AG04449 (cell line): ENCODE measurements around the gene DLD.

Experiments used
- CTCF ChIA-PET: fragments of 350-600 bp; formaldehyde crosslinking; extraction: SDS; loops from one replicate; lab custom pipeline; 2021; ENCODE audit warnings: antibody characterized with exemption; lab: Yijun Ruan, JAX
- POLR2A ChIA-PET: fragments of 400-600, 350-600 bp; formaldehyde crosslinking; extraction: SDS; loops from one replicate; lab custom pipeline; 2020; ENCODE audit warnings: antibody characterized with exemption, inconsistent platforms; lab: Yijun Ruan, JAX
- DNase-seq: peaks from one replicate; pipeline ENCODE4 v3.0.0-alpha.2; 2010; ENCODE audit warnings: low read depth, low spot score
- H3K4me3 ChIP-seq: 2 replicates; pipeline ENCODE4 v1.5.1; 2011; ENCODE audit warnings: low read depth, mild to moderate bottlenecking, control low read depth, low read length
- TF ChIP-seq, protein P1 (sequence below): IDR thresholded peaks from one replicate; pipeline ENCODE4 v1.5.1; 2011; ENCODE audit warnings: mild to moderate bottlenecking, moderate library complexity, low read length, control low read depth, inconsistent platforms; ENCODE audit not compliant: insufficient read depth; ENCODE audit errors: missing control alignments

The DLD gene

DNA sequence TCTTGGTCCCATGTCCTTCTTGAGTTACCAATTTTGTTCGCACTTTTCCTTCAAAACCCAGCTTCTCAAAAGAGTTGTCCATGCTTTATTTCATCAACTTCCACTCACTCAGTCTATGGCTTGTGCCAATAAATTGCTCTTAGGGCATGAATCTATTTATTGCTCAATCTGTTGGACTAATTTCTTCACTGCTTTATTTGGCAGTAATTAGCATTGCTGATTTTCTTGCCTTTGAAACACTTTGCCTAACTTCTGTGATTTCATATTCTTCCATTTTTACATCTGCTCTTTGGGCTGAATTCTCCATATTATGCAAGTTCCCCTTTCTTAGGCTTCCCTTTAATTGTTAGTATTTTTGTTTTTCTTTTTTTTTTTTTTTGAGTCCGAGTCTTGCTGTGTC lies 16.8 kb downstream of the DLD start:
- ChIA-PET CTCF (interaction anchor here (1.0 to 1.9 kb wide), 2 partner anchors 15 to 17 kb away, joined by 3 to 5 read pairs; partner anchors contain the start of gene DLD), POLR2A (no interaction called here)
- no peak for DNase-seq
- TF ChIP-seq, protein P1, sequence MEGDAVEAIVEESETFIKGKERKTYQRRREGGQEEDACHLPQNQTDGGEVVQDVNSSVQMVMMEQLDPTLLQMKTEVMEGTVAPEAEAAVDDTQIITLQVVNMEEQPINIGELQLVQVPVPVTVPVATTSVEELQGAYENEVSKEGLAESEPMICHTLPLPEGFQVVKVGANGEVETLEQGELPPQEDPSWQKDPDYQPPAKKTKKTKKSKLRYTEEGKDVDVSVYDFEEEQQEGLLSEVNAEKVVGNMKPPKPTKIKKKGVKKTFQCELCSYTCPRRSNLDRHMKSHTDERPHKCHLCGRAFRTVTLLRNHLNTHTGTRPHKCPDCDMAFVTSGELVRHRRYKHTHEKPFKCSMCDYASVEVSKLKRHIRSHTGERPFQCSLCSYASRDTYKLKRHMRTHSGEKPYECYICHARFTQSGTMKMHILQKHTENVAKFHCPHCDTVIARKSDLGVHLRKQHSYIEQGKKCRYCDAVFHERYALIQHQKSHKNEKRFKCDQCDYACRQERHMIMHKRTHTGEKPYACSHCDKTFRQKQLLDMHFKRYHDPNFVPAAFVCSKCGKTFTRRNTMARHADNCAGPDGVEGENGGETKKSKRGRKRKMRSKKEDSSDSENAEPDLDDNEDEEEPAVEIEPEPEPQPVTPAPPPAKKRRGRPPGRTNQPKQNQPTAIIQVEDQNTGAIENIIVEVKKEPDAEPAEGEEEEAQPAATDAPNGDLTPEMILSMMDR = no peak
- H3K4me3 ChIP-seq = no peak overlapping the region

DNA sequence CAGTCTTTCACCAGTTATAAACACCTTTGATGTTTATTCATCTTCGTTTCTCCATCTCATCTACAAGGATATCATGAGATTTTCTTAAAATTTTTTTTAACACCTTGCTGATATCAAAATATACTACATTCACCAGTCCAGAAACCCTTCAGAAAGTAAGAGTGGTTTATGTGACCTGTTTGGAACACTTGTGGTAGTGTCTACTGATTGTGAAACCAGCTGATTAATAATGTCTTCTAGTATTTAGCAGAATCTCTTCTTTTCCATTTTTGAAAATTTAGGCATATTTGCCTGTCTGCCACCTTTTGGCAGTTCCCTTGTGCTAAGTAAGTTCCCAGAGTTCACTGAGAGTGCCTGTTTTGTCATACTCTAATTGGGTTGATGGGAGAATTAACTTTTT lies 18.5 kb downstream of the DLD start:
- TF ChIP-seq, protein P1 = no peak
- ChIA-PET CTCF (interaction anchor here (1.0 kb wide), 1 partner anchor 9 kb away, joined by 3 read pairs; no protein-coding TSS in a partner anchor), POLR2A (no interaction called here)
- no peak overlapping the region for H3K4me3 ChIP-seq
- DNase-seq = no peak

DNA sequence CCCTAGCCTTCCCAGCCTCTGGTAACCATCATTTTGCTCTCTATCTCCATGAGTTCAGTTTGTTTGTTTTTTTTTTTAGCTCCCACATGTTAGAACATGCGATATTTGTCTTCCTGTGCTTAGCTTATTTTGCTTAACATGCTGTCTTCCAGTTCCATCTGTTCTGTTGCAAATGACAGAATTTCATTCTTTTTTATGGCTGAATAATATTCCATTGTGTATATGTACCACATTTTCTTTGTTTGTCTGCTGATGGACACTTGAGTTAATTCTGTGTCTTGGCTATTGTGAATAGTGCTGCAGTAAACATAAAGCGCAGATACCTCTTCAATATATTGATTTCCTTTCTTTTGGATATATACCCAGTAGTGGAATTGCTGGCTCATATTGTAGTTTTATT lies 21.0 kb downstream of the DLD start:
- ChIA-PET POLR2A (interaction anchor here (0.7 kb wide), 1 partner anchor 82 kb away, joined by 3 read pairs; no protein-coding TSS in a partner anchor), CTCF (interaction anchor here (1.2 kb wide), 1 partner anchor 234 kb away, joined by 5 read pairs; no protein-coding TSS in a partner anchor)
- no peak for DNase-seq
- TF ChIP-seq, protein P1 = no peak
- no peak overlapping the region for H3K4me3 ChIP-seq

DNA sequence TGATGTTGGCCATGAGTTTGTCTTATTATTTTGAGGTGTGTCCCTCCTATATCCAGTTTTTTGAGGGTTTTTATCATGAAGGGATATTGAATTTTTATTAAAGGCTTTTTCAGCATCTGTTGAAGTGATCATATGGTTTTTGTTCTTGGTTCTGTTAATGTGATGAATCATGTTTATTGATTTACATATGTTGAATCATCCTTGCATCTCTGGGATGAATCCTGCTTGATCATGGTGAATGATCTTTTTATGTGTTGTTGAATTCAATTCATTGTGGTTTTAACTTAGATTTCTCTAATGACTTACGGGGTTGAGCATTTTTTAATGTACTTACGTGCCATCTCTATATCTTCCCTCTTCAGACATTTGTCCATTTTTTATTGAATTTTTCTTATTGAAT lies 22.9 kb downstream of the DLD start:
- no peak overlapping the region for H3K4me3 ChIP-seq
- TF ChIP-seq, protein P1 = no peak
- CTCF ChIA-PET = no interaction called here
- POLR2A ChIA-PET = no interaction called here
- no peak for DNase-seq

DNA sequence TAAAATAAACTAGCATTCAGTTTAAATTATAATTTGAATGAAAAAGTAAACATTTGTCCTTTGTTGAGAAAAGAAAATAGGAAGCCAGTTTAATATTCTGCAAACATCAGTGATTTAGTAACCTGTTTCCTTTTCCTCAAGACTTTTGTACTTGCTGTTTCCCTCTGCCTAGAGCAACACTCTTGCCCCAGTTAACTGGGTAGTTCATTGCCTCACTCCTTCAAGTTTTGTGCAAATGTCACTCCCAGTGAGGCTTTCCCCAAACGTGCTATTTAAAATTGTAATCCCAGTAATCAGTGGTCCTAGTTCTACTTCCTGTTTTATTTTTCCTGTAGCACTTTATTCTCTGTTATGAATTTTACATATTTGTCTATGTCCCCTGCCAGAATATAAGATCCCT lies 23.8 kb downstream of the DLD start:
- CTCF ChIA-PET = interaction anchor here (1.0 kb wide), 1 partner anchor 231 kb away, joined by 3 read pairs; no protein-coding TSS in a partner anchor
- H3K4me3 ChIP-seq = no peak overlapping the region
- POLR2A ChIA-PET = no interaction called here
- TF ChIP-seq, protein P1 = no peak
- no peak for DNase-seq

DNA sequence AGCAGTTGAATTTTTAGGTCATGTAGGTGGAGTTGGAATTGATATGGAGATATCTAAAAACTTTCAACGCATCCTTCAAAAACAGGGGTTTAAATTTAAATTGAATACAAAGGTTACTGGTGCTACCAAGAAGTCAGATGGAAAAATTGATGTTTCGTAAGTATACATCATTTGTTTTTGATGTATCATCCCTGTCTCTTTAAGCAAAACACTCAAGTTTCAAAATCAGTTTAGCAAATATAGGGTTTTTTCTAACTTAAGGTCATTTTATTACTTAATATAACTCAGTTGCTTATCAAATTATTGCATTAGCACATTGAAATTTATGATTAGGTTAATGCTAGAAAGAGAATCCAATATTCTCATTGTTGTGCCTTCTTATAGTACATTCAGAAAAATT lies 24.6 kb downstream of the DLD start:
- DNase-seq = no peak
- ChIA-PET CTCF (interaction anchor here (1.0 kb wide), 1 partner anchor 230 kb away, joined by 3 read pairs; no protein-coding TSS in a partner anchor), POLR2A (no interaction called here)
- no peak overlapping the region for H3K4me3 ChIP-seq
- TF ChIP-seq, protein P1 = no peak
